Measurements from ENCODE around the gene DGKQ. TPM values are rescaled to one million over a fixed set of nuclear protein-coding genes. Genes with fewer than 3 reads are reported as not detected.

DGKQ gene
- total and polyA plus RNA-seq, 2 of the 13 experiments (the other 11 are each of a cell fraction or from before 2014, with no cell fraction given) = 4.5 to 7.2 TPM

DNA sequence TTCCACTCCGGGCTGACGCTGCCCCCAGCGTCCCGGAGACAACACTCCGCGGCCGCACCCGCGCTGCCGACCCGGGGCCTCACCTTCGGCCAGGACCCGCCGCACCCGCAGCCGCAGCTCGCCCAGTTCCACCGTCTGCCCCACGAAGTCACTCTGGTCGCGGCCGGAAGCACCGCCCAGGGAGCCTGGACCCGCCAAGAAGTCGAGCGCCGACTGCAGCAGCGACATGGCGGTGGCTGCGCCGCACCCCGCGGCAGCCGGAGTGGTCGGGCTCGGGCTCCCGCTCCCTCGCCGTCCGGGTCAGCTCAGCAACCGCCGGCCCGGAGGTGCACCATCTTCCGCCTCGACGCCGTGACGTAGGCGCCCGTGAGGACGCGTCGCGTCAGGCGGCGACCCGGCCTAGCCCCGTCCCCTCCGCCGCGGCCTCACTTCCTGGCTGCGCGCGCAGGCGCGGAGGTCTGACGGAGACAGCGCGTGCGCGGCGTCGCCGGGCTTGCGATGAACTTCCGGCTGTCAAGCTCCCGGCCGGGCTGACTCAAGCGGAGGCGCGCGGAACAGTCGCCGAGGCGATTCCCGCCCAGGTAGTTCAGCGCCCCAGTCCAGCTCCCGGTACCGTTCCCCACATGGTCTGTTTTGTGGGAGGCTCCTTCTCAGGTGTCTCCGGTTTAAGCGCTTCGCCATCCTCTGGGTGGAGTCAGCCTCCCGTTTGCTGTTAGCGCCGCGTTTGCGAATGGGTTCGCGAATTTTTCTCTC, 41.2 kb downstream of the DGKQ start, which contains the start of the genes GAK and TMEM175 (continued):
- TF ChIP-seq, protein P1, sequence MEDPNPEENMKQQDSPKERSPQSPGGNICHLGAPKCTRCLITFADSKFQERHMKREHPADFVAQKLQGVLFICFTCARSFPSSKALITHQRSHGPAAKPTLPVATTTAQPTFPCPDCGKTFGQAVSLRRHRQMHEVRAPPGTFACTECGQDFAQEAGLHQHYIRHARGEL (CRISPR knock-in tag; IDR thresholded peaks at IDR 0.05) = 0 out of 2 replicates have a peak, but pooled peaks have one; percentile 1
- TF ChIP-seq IKZF1 (IDR thresholded peaks at IDR 0.05) (no peak), MAFK (conservative IDR thresholded peaks at IDR 0.05 in 1 of 2, IDR thresholded peaks at IDR 0.05 in 1 of 2; ENCODE audit: low read length in 2 of 2) (no peak), CENPX (CRISPR knock-in tag; IDR thresholded peaks at IDR 0.05) (no peak), KDM6A (CRISPR knock-in tag; IDR thresholded peaks at IDR 0.05; ENCODE audit: low read depth) (no peak), HNRNPUL1 (IDR thresholded peaks at IDR 0.05; ENCODE audit: low read depth, low read length) (no peak), TAF15 (IDR thresholded peaks at IDR 0.05; ENCODE audit: low read depth, low read length, poor library complexity, severe bottlenecking) (peak; percentile 63), ARNT (IDR thresholded peaks at IDR 0.05) (no peak), ZNF703 (CRISPR knock-in tag; IDR thresholded peaks at IDR 0.05; ENCODE audit: borderline replicate concordance) (no peak; the same call in 1 of the 2 replicates), ZNF430 (CRISPR knock-in tag; IDR thresholded peaks at IDR 0.05) (0 out of 2 replicates have a peak, but pooled peaks have one; percentile 63), ZSCAN30 (CRISPR knock-in tag; IDR thresholded peaks at IDR 0.05) (no peak), MEF2D (CRISPR knock-in tag; IDR thresholded peaks at IDR 0.05) (0 out of 2 replicates have a peak, but pooled peaks have one; percentile 11), FOXJ3 (CRISPR knock-in tag; IDR thresholded peaks at IDR 0.05; ENCODE audit: borderline replicate concordance) (no peak), ZNF788 (CRISPR knock-in tag; IDR thresholded peaks at IDR 0.05; ENCODE audit: borderline replicate concordance) (peak; percentile 47), PAF1 (CRISPR knock-in tag; IDR thresholded peaks at IDR 0.05) (no peak), HES4 (CRISPR knock-in tag; IDR thresholded peaks at IDR 0.05; ENCODE audit: borderline replicate concordance) (no peak), ZKSCAN5 (CRISPR knock-in tag; IDR thresholded peaks at IDR 0.05) (no peak), U2AF2 (IDR thresholded peaks at IDR 0.05; ENCODE audit: low read depth, low read length) (no peak)
- TF ChIP-seq, protein P2, sequence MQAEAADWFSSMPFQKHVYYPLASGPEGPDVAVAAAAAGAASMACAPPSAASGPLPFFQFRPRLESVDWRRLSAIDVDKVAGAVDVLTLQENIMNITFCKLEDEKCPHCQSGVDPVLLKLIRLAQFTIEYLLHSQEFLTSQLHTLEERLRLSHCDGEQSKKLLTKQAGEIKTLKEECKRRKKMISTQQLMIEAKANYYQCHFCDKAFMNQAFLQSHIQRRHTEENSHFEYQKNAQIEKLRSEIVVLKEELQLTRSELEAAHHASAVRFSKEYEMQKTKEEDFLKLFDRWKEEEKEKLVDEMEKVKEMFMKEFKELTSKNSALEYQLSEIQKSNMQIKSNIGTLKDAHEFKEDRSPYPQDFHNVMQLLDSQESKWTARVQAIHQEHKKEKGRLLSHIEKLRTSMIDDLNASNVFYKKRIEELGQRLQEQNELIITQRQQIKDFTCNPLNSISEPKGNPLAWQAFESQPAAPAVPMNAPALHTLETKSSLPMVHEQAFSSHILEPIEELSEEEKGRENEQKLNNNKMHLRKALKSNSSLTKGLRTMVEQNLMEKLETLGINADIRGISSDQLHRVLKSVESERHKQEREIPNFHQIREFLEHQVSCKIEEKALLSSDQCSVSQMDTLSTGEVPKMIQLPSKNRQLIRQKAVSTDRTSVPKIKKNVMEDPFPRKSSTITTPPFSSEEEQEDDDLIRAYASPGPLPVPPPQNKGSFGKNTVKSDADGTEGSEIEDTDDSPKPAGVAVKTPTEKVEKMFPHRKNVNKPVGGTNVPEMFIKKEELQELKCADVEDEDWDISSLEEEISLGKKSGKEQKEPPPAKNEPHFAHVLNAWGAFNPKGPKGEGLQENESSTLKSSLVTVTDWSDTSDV (CRISPR knock-in tag; IDR thresholded peaks at IDR 0.05) = peak; percentile 59
- TF ChIP-seq, protein P3, sequence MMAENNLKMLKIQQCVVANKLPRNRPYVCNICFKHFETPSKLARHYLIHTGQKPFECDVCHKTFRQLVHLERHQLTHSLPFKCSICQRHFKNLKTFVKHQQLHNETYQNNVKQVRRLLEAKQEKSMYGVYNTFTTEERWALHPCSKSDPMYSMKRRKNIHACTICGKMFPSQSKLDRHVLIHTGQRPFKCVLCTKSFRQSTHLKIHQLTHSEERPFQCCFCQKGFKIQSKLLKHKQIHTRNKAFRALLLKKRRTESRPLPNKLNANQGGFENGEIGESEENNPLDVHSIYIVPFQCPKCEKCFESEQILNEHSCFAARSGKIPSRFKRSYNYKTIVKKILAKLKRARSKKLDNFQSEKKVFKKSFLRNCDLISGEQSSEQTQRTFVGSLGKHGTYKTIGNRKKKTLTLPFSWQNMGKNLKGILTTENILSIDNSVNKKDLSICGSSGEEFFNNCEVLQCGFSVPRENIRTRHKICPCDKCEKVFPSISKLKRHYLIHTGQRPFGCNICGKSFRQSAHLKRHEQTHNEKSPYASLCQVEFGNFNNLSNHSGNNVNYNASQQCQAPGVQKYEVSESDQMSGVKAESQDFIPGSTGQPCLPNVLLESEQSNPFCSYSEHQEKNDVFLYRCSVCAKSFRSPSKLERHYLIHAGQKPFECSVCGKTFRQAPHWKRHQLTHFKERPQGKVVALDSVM (CRISPR knock-in tag; IDR thresholded peaks at IDR 0.05) = no peak; the same call in 1 of the 2 replicates
- TF ChIP-seq, protein P4, sequence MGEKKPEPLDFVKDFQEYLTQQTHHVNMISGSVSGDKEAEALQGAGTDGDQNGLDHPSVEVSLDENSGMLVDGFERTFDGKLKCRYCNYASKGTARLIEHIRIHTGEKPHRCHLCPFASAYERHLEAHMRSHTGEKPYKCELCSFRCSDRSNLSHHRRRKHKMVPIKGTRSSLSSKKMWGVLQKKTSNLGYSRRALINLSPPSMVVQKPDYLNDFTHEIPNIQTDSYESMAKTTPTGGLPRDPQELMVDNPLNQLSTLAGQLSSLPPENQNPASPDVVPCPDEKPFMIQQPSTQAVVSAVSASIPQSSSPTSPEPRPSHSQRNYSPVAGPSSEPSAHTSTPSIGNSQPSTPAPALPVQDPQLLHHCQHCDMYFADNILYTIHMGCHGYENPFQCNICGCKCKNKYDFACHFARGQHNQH (CRISPR knock-in tag; IDR thresholded peaks at IDR 0.05) = peak; percentile 35; the same call in 1 of the 2 replicates
- TF ChIP-seq, protein P5, sequence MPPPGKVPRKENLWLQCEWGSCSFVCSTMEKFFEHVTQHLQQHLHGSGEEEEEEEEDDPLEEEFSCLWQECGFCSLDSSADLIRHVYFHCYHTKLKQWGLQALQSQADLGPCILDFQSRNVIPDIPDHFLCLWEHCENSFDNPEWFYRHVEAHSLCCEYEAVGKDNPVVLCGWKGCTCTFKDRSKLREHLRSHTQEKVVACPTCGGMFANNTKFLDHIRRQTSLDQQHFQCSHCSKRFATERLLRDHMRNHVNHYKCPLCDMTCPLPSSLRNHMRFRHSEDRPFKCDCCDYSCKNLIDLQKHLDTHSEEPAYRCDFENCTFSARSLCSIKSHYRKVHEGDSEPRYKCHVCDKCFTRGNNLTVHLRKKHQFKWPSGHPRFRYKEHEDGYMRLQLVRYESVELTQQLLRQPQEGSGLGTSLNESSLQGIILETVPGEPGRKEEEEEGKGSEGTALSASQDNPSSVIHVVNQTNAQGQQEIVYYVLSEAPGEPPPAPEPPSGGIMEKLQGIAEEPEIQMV (CRISPR knock-in tag; IDR thresholded peaks at IDR 0.05; ENCODE audit: low read depth) = no peak
